ENCODE results near the gene PPP1R14D.

Gene PPP1R14D

DNA sequence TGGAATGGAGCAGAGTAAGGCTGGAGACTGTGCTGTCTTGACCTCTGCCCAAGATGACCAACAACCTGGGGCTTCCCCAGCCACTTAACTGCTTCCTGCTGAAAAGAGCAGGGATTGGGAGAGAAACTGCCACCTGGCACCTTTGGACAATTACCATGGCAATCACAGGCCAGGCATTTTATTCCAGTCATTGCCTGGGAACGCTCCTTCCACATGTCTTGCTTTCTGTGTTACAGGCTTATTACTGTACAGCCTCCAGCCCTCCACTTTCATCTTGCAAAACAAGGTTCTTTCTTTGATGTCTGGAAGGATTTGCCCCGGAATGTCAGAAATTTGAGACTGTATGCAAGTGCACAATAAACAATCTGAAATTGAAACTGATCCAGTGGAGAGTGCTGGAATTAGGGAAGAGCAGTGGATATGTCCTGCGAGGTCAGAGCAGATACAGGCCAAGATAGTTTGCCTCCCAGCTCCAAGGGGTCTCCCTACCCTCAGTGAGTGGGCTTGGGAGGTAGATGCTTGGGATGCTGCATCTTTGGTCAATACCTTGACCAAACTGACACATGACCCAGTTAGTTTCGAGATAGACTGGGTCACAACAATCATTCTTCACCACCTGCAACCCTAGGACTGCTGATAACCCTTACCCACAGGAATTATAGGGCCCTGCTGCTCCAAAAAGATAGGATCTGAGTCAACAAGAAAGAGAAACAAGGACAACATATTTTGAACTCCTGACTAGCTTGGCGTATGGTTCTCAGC lies 2.7 kb downstream of the PPP1R14D start:
- TF ChIP-seq, protein P1, sequence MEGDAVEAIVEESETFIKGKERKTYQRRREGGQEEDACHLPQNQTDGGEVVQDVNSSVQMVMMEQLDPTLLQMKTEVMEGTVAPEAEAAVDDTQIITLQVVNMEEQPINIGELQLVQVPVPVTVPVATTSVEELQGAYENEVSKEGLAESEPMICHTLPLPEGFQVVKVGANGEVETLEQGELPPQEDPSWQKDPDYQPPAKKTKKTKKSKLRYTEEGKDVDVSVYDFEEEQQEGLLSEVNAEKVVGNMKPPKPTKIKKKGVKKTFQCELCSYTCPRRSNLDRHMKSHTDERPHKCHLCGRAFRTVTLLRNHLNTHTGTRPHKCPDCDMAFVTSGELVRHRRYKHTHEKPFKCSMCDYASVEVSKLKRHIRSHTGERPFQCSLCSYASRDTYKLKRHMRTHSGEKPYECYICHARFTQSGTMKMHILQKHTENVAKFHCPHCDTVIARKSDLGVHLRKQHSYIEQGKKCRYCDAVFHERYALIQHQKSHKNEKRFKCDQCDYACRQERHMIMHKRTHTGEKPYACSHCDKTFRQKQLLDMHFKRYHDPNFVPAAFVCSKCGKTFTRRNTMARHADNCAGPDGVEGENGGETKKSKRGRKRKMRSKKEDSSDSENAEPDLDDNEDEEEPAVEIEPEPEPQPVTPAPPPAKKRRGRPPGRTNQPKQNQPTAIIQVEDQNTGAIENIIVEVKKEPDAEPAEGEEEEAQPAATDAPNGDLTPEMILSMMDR (IDR thresholded peaks at IDR 0.05; ENCODE audit: low read depth, low read length, missing control alignments) = no peak
- no peak for DNase-seq (ENCODE audit: low read depth)
- in situ Hi-C loops (cut with HindIII; ENCODE audit: low sequenced_read_pairs) = no loop called here
- H3K4me3 ChIP-seq (ENCODE audit: low read depth, low read length) = no peak overlapping the region

DNA sequence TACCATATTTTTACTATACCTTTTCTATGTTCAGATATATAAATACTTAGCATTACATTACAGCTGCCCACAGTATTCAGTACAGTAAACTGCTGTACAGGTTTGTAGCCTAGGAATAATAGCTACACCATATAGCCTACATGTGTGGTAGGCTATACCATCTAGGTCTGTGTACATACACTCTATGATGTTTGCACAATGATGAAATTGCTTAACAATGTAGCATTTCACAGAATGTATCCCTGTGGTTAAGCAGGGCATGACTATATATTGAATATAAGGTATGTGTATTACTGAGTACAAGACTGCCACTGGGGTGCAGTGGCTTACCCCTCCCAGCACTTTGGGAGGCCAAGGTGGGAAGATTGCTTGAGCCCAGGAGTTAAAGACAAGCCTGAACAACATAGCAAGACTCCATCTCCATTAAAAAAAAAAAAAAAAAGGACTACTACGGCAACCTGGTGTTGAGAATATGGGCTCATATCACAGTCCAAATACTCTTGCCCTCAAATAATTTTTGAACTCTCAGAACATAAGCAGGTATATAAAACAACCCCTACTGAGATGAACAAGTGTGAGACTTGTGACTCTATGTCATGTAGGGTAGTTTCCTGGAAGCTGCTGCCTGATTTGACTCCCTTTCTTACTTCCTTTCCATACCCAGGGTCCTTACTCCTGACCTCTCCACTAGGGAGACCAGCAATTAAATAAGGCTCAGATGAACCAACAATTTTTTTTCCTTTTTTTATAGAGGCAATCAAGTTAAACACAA lies 4.8 kb downstream of the PPP1R14D start:
- in situ Hi-C loops (cut with HindIII; ENCODE audit: low sequenced_read_pairs) = no loop called here
- TF ChIP-seq, protein P1 (IDR thresholded peaks at IDR 0.05; ENCODE audit: low read depth, low read length, missing control alignments) = no peak
- no peak overlapping the region for H3K4me3 ChIP-seq (ENCODE audit: low read depth, low read length)
- DNase-seq (ENCODE audit: low read depth) = no peak

DNA sequence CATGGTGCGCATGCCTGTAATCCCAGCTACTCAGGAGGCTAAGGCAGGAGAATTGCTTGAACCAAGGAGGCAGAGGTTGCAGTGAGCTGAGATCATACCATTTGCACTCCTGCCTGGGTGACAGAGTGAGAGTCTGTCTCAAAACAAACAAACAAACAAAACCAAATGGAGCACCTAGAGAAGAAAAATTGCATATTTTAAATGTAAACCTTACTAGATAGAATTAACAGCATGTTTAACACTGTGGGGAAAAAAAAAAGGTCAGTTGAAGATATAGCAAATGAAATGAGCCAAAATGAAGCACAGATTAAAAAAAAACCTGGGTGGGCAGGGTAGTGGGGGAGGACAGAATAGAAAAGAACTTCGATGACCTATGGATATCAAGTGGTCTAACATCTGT lies 7.3 kb downstream of the PPP1R14D start:
- in situ Hi-C loops (cut with HindIII; ENCODE audit: low sequenced_read_pairs) = no loop called here
- TF ChIP-seq, protein P1 (IDR thresholded peaks at IDR 0.05; ENCODE audit: low read depth, low read length, missing control alignments) = no peak

DNA sequence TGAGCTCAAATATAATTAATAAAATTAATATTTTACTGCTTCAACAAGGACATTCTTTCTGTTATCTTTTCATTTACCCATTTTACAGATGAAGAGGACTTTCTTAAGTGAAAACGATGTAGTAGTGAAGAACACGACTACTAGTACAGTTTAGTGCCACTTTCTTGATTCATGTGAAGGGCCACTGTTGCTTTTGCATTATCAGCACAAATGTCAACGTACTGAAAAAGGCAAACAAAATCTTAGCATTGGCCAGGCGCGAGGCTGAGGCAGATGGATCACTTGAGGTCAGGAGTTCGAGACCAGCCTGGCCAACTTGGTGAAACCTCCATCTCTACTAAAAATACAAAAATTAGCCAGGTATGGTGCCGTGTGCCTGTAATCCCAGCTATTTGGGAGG lies 9.5 kb downstream of the PPP1R14D start:
- no peak for DNase-seq (ENCODE audit: low read depth)
- TF ChIP-seq, protein P1 (IDR thresholded peaks at IDR 0.05; ENCODE audit: low read depth, low read length, missing control alignments) = no peak
- in situ Hi-C loops (cut with HindIII; ENCODE audit: low sequenced_read_pairs) = no loop called here
- no peak overlapping the region for H3K4me3 ChIP-seq (ENCODE audit: low read depth, low read length)

More for the DNA sequence above, 7.3 kb downstream of the PPP1R14D start:
- H3K4me3 ChIP-seq (ENCODE audit: low read depth, low read length) = no peak overlapping the region
- no peak for DNase-seq (ENCODE audit: low read depth)

DNA sequence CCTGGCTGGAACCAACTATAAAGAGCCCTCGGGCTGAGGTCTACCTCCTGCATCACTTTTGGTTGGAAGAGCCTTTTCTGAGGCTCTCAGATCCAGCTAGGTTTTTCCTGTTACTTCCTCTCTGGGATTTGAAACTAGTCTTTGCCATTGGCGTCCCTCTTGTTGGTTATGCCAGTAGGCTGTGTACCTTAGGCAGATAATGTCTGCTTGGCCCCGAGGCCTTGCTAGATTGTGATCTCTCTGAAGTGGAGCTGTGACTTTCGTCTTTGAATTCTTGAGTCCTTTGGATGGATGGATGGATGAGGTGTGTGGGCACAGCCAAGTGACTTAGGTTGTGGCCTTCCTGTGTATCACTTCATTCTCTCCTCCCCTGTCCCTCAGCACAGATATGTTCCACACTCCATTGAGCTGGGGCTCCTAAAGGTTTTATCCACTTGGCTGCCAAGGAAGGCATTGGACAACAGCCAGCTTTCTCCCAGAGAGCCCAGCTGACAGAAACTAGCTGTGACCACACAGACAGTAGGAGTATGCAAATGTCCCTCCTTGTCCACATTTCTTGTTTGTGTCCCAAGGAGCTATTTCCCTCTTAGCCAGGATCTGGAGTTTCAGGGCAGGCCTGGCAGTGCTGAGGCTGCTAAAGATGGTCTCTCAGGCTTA lies 13.3 kb downstream of the PPP1R14D start:
- TF ChIP-seq, protein P1 (IDR thresholded peaks at IDR 0.05; ENCODE audit: low read depth, low read length, missing control alignments) = no peak
- DNase-seq (ENCODE audit: low read depth) = no peak
- H3K4me3 ChIP-seq (ENCODE audit: low read depth, low read length) = no peak overlapping the region
- in situ Hi-C loops (cut with HindIII; ENCODE audit: low sequenced_read_pairs) = no loop called here

DNA sequence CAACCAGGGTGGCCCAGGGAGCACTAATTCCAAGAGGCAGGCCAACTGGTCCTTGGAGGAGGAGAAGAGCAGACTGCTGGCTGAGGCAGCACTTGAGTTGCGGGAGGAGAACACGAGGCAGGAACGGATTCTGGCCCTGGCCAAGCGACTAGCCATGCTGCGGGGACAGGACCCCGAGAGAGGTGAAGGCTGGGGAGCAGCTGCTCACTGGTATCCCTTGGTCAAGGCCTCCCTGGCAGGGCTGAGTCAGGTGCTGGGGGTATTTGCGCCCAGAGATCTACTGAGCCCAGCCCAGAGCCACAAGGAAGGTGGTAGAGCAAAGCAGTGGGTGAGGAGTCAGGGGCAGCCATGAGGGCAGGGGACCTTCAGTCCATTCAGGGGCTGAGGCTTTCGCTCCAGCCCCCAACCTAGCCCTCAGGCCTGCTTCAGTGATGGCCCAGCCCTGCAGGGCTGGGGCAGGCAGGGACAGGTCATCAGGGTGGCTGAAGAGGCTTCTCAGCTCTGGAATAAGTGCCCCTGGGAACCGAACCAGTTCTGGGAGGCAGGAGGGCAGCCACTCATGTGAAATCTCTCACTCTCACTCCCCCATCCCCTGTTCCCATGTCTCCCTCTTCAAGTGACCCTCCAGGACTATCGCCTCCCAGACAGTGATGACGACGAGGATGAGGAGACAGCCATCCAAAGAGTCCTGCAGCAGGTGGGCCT lies 15.6 kb downstream of the PPP1R14D start:
- TF ChIP-seq, protein P1 (IDR thresholded peaks at IDR 0.05; ENCODE audit: low read depth, low read length, missing control alignments) = no peak
- no peak overlapping the region for H3K4me3 ChIP-seq (ENCODE audit: low read depth, low read length)
- in situ Hi-C loops (cut with HindIII; ENCODE audit: low sequenced_read_pairs) = no loop called here
- DNase-seq (ENCODE audit: low read depth) = no peak

All from astrocyte of the cerebellum (primary cell).